Hepatocyte (in vitro differentiated cells): ENCODE data around the gene NFIA. TPM values are rescaled to one million over a fixed set of nuclear protein-coding genes. Genes with fewer than 3 reads are reported as not detected.
A peak's percentile ranks its signal among the peaks of the same experiment; 100 is the strongest.

ENCODE experiments used
- DNase-seq: peaks from one replicate; pipeline ENCODE4 v3.0.0-alpha.2; 2016; ENCODE audit warnings: low spot score
- H2AFZ ChIP-seq: fragments of 200-600 bp; sonication (generic); 2 replicates; pipeline ENCODE4 v1.6.0; 2016; ENCODE audit warnings: antibody characterized with exemption, mild to moderate bottlenecking
- H3K27ac ChIP-seq: fragments of 200-600 bp; sonication (generic); 2 replicates; pipeline ENCODE4 v1.5.1; 2016; ENCODE audit warnings: mild to moderate bottlenecking
- H3K27me3 ChIP-seq: fragments of 200-600 bp; sonication (generic); 2 replicates; pipeline ENCODE4 v1.6.1; 2016
- H3K36me3 ChIP-seq: fragments of 200-600 bp; sonication (generic); replicated peaks from 2 replicates; pipeline ENCODE4 v1.5.1; 2016; ENCODE audit warnings: low read depth; ENCODE audit not compliant: insufficient read depth
- H3K4me1 ChIP-seq: fragments of 200-600 bp; sonication (generic); 2 replicates; pipeline ENCODE4 v1.5.1; 2016; ENCODE audit warnings: mild to moderate bottlenecking, moderate library complexity; ENCODE audit not compliant: insufficient read depth
- H3K4me2 ChIP-seq: fragments of 200-600 bp; sonication (generic); 2 replicates; pipeline ENCODE4 v1.6.0; 2016
- H3K4me3 ChIP-seq: fragments of 200-600 bp; sonication (generic); 2 replicates; pipeline ENCODE4 v1.5.1; 2016; ENCODE audit warnings: mild to moderate bottlenecking
- H3K79me2 ChIP-seq: fragments of 200-600 bp; sonication (generic); 2 replicates; pipeline ENCODE4 v1.6.0; 2017; ENCODE audit warnings: mild to moderate bottlenecking
- H3K9me2 ChIP-seq: fragments of 200-600 bp; sonication (generic); replicated peaks from 2 replicates; pipeline ENCODE4 v1.6.0; 2017; ENCODE audit warnings: mild to moderate bottlenecking; ENCODE audit not compliant: insufficient read depth
- H3K9me3 ChIP-seq: fragments of 200-600 bp; sonication (generic); 2 replicates; pipeline ENCODE4 v1.5.1; 2016; ENCODE audit warnings: low read depth, mild to moderate bottlenecking
- H4K20me1 ChIP-seq: fragments of 200-600 bp; sonication (generic); 2 replicates; pipeline ENCODE4 v1.6.0; 2016; ENCODE audit warnings: mild to moderate bottlenecking; ENCODE audit not compliant: insufficient read depth, poor library complexity, severe bottlenecking
- EZH2 ChIP-seq: fragments of 200-600 bp; sonication (generic); IDR thresholded peaks from 2 replicates; pipeline ENCODE4 v1.6.1; 2016; ENCODE audit warnings: antibody characterized with exemption, mild to moderate bottlenecking, borderline replicate concordance
- EZH2phosphoT487 ChIP-seq: fragments of 200-600 bp; sonication (generic); IDR thresholded peaks from one replicate; pipeline ENCODE4 v1.6.1; 2018; ENCODE audit warnings: antibody characterized with exemption, mild to moderate bottlenecking, low read depth, moderate library complexity; ENCODE audit not compliant: unreplicated experiment, severe bottlenecking
- WGBS: methylation state at CpG from one replicate; pipeline ENCODE4 v1.1.6; 2016; ENCODE audit warnings: low lambda C conversion rate; ENCODE audit errors: missing lambda C conversion rate; 5-methylcytosine and 5-hydroxymethylcytosine counted together
- polyA plus RNA-seq: library from polyadenylated mRNA; unstranded; fragments of >200 nt; fragmentation: Nextera tagmentation; extraction: Ambion mirVana; gene quantifications from 2 replicates; pipeline ENCODE4 v1.2.1, GENCODE V29; 2016
- total RNA-seq: library from RNA; depleted of rRNA; stranded (reverse); fragments of >200 nt; gene quantifications from 2 replicates; pipeline ENCODE4 v1.2.3, GENCODE V29; 2014
- TF ChIP-seq, protein P1 (sequence below): fragments of 200-600 bp; sonication (generic); IDR thresholded peaks from 2 replicates; pipeline ENCODE4 v1.5.1; 2016; ENCODE audit warnings: antibody characterized with exemption, mild to moderate bottlenecking; ENCODE audit not compliant: poor library complexity

NFIA gene
- total and polyA plus RNA-seq, 2 experiments from 2014 or later: 15.1 to 18.2 TPM

DNA sequence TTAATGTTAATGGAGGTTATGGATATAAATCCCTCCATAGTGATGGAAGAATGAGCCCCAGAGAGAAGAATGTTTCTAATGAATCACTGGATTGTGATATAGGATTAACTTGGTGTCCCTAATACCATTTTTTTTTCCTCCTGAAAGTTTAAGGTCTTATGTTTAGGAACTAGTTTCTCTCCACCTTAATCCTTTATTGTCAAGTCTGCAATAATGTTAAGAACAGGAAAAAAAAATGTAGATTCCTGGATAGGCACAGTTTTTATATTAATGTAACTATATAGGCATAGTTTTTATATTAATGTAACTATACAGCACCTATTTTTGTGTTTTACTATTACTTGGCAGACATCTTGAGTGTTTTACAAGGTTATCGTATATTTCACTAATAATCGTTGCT lies 34.9 kb downstream of the NFIA start:
- H3K4me2 ChIP-seq: no peak overlapping the region
- H3K79me2 ChIP-seq: peaks cover 53% of the 10 kb centered on the region
- DNase-seq: no peak
- no peaks in the 10 kb centered on the region for H3K9me3 ChIP-seq
- H3K27ac ChIP-seq: no peak overlapping the region
- H3K4me3 ChIP-seq: no peak overlapping the region
- no peaks in the 10 kb centered on the region for H3K27me3 ChIP-seq
- 97% methylated on average over 2 of the region's 2 CpGs for WGBS
- peaks cover 42% of the 10 kb centered on the region for H3K4me1 ChIP-seq
- H3K9me2 ChIP-seq: no peaks in the 10 kb centered on the region
- TF ChIP-seq, protein P1, sequence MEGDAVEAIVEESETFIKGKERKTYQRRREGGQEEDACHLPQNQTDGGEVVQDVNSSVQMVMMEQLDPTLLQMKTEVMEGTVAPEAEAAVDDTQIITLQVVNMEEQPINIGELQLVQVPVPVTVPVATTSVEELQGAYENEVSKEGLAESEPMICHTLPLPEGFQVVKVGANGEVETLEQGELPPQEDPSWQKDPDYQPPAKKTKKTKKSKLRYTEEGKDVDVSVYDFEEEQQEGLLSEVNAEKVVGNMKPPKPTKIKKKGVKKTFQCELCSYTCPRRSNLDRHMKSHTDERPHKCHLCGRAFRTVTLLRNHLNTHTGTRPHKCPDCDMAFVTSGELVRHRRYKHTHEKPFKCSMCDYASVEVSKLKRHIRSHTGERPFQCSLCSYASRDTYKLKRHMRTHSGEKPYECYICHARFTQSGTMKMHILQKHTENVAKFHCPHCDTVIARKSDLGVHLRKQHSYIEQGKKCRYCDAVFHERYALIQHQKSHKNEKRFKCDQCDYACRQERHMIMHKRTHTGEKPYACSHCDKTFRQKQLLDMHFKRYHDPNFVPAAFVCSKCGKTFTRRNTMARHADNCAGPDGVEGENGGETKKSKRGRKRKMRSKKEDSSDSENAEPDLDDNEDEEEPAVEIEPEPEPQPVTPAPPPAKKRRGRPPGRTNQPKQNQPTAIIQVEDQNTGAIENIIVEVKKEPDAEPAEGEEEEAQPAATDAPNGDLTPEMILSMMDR: no peak
- TF ChIP-seq EZH2phosphoT487 (no peak), EZH2 (no peak)
- no peaks in the 10 kb centered on the region for H4K20me1 ChIP-seq
- H3K36me3 ChIP-seq: no peaks in the 10 kb centered on the region
- no peak overlapping the region for H2AFZ ChIP-seq

DNA sequence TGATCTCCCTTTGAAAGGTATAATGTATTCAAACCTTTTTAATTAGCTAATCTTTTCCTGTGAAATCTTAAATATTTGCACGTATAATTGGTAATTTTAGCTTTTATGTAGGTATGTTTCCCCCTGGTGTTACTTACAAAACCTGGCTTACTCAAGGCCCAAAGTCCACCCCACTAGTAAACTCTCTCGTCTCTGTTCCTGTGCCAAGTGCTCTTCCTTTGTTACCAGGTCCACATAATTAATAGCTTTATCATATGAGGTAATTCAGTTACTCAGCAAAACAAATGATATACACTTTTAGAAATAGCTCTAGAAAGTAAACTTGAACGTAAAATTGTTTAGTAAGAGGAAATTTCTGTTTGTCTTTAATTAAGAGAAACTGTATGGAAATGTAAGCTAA lies 36.7 kb downstream of the NFIA start:
- no peak overlapping the region for H3K27ac ChIP-seq
- peak; percentile 25 for DNase-seq
- no peaks in the 10 kb centered on the region for H3K9me2 ChIP-seq
- H3K36me3 ChIP-seq: no peaks in the 10 kb centered on the region
- H3K79me2 ChIP-seq: peaks cover 58% of the 10 kb centered on the region
- no peak overlapping the region for H3K4me3 ChIP-seq
- H3K9me3 ChIP-seq: no peaks in the 10 kb centered on the region
- WGBS: 53% methylated on average over 3 of the region's 3 CpGs
- no peaks in the 10 kb centered on the region for H3K27me3 ChIP-seq
- TF ChIP-seq, protein P1: no peak
- TF ChIP-seq EZH2phosphoT487: no peak
- TF ChIP-seq EZH2: no peak
- no peak overlapping the region for H2AFZ ChIP-seq
- no peak overlapping the region for H3K4me2 ChIP-seq
- H3K4me1 ChIP-seq: peaks cover 42% of the 10 kb centered on the region
- no peaks in the 10 kb centered on the region for H4K20me1 ChIP-seq

DNA sequence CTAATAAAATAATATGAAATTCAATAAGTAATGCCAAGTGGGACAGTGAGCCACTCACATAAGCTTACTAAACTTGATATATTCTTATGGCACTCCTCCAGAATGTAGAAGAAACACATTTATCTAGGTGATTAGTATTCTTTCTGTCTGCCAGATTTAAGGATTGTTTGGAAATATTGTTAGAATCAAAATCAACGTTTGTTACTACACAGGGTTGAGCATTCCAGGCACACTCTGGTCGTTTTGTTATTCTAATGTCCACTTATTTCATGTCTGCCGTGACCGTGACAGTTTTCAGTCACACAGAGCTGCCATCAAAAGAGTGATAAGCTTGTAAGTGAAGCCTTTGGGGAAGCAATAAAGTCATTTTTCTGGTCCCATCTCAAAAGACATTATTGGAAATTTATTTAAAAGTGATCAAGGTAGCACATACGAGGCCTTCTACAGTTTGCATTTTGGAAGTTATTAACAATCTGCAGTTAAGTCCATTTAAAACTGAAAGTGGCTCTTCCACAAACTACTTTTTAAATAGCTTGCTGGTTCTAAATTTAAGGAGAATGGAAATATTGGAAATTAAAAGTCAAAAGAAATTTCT lies 38.0 kb downstream of the NFIA start:
- peaks cover 62% of the 10 kb centered on the region for H3K79me2 ChIP-seq
- TF ChIP-seq, protein P1: no peak
- no peak for TF ChIP-seq EZH2
- no peaks in the 10 kb centered on the region for H3K27me3 ChIP-seq
- H3K9me3 ChIP-seq: no peaks in the 10 kb centered on the region
- no peaks in the 10 kb centered on the region for H3K36me3 ChIP-seq
- no peak overlapping the region for H2AFZ ChIP-seq
- H3K4me1 ChIP-seq: peaks cover 47% of the 10 kb centered on the region
- no peak overlapping the region for H3K4me3 ChIP-seq
- H3K9me2 ChIP-seq: no peaks in the 10 kb centered on the region
- H3K4me2 ChIP-seq: peak overlapping the region; percentile 26
- H4K20me1 ChIP-seq: no peaks in the 10 kb centered on the region
- 59% methylated on average over 5 of the region's 5 CpGs for WGBS
- no peak for DNase-seq
- H3K27ac ChIP-seq: no peak overlapping the region

DNA sequence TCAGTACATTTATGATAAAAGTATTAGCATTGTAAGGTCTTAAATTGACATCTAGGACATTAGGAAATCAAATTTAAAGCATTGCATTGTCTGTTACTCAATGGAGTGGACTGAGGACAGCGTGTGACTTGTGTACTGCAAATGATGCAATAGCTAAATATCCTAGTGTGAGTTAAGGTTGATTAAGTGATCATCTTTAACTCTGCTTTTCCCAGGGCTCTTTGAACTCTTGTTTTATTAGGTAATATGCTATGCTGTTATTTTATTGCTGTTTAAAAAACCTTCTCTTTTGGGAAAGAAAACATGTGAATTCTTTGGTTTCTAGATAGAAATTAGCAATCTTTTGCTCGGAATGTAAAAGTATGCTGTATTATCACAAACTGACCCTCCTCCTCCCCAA lies 38.6 kb downstream of the NFIA start:
- H3K27ac ChIP-seq: peak overlapping the region; percentile 0
- peaks cover 47% of the 10 kb centered on the region for H3K4me1 ChIP-seq
- H3K4me2 ChIP-seq: peak overlapping the region; percentile 26
- no peaks in the 10 kb centered on the region for H4K20me1 ChIP-seq
- H3K36me3 ChIP-seq: no peaks in the 10 kb centered on the region
- H3K79me2 ChIP-seq: peaks cover 61% of the 10 kb centered on the region
- no peaks in the 10 kb centered on the region for H3K9me3 ChIP-seq
- H2AFZ ChIP-seq: no peak overlapping the region
- TF ChIP-seq, protein P1: no peak
- TF ChIP-seq EZH2phosphoT487 (no peak), EZH2 (no peak)
- DNase-seq: no peak
- WGBS: 46% methylated on average over 2 of the region's 2 CpGs
- H3K27me3 ChIP-seq: no peaks in the 10 kb centered on the region
- no peaks in the 10 kb centered on the region for H3K9me2 ChIP-seq
- H3K4me3 ChIP-seq: no peak overlapping the region
